HEK293T (cell line): ENCODE data around the gene OR6J1.

Experiments
- CTCF ChIA-PET: fragments of 350-600 bp; formaldehyde crosslinking; extraction: SDS; loops from one replicate; lab custom pipeline; 2021; ENCODE audit warnings: antibody characterized with exemption, inconsistent platforms; lab: Yijun Ruan, JAX
- POLR2A ChIA-PET: fragments of 350-600 bp; formaldehyde crosslinking; extraction: SDS; loops from one replicate; lab custom pipeline; 2020; ENCODE audit warnings: antibody characterized with exemption, inconsistent platforms; lab: Yijun Ruan, JAX
- DNase-seq: peaks from one replicate; pipeline ENCODE4 v3.0.0; 2012; ENCODE audit warnings: mixed read lengths; ENCODE audit errors: extremely low spot score
- ARNT ChIP-seq: fragments of 450-650 bp; IDR thresholded peaks from 2 replicates; pipeline ENCODE4 v1.6.1; 2017; ENCODE audit warnings: mild to moderate bottlenecking
- BHLHE40 ChIP-seq: fragments of 450-650 bp; IDR thresholded peaks from 2 replicates; pipeline ENCODE4 v1.6.1; 2016; ENCODE audit warnings: mild to moderate bottlenecking, moderate library complexity, borderline replicate concordance
- CTBP1 ChIP-seq: fragments of 450-650 bp; IDR thresholded peaks from 2 replicates; pipeline ENCODE4 v1.6.1; 2016; ENCODE audit warnings: borderline replicate concordance
- ELF4 ChIP-seq: fragments of 450-650 bp; IDR thresholded peaks from 2 replicates; pipeline ENCODE4 v1.6.1; 2017; ENCODE audit warnings: antibody characterized with exemption
- FOXA1 ChIP-seq: fragments of 450-650 bp; IDR thresholded peaks from 2 replicates; pipeline ENCODE4 v1.6.1; 2016; ENCODE audit warnings: mild to moderate bottlenecking
- FOXK2 ChIP-seq: fragments of 450-650 bp; IDR thresholded peaks from 2 replicates; pipeline ENCODE4 v1.6.1; 2016; ENCODE audit warnings: mild to moderate bottlenecking
- FOXM1 ChIP-seq: fragments of 450-650 bp; IDR thresholded peaks from 2 replicates; pipeline ENCODE4 v1.6.1; 2017; ENCODE audit warnings: mild to moderate bottlenecking, borderline replicate concordance
- HDGF ChIP-seq: fragments of 450-650 bp; IDR thresholded peaks from 2 replicates; pipeline ENCODE4 v1.6.1; 2017; ENCODE audit warnings: antibody characterized with exemption, borderline replicate concordance
- L3MBTL2 ChIP-seq: fragments of 450-650 bp; conservative IDR thresholded peaks from 2 replicates; pipeline ENCODE4 v1.6.1; 2016; ENCODE audit warnings: mild to moderate bottlenecking
- LEF1 ChIP-seq: fragments of 450-650 bp; IDR thresholded peaks from 2 replicates; pipeline ENCODE4 v1.6.1; 2017; ENCODE audit warnings: mild to moderate bottlenecking, borderline replicate concordance
- NFRKB ChIP-seq: fragments of 450-650 bp; IDR thresholded peaks from 2 replicates; pipeline ENCODE4 v1.6.1; 2016; ENCODE audit warnings: mild to moderate bottlenecking, moderate library complexity
- PKNOX1 ChIP-seq: fragments of 450-650 bp; IDR thresholded peaks from 2 replicates; pipeline ENCODE4 v1.6.1; 2016
- SP1 ChIP-seq: fragments of 450-650 bp; IDR thresholded peaks from 2 replicates; pipeline ENCODE4 v1.6.1; 2017
- SUZ12 ChIP-seq: fragments of 450-650 bp; IDR thresholded peaks from 2 replicates; pipeline ENCODE4 v1.6.1; 2016; ENCODE audit warnings: mild to moderate bottlenecking
- TARDBP ChIP-seq: fragments of 450-650 bp; IDR thresholded peaks from 2 replicates; pipeline ENCODE4 v1.6.1; 2016
- ZNF384 ChIP-seq: fragments of 450-650 bp; IDR thresholded peaks from 2 replicates; pipeline ENCODE4 v1.6.1; 2016

Gene OR6J1

GRCh38 chr14:22600027-22600426 is 44.1 kb downstream of the OR6J1 start:
- ChIA-PET POLR2A (interaction anchor here (1.2 to 1.6 kb wide), 2 partner anchors 10 to 12 kb away, joined by 3 to 4 read pairs; partner anchors contain the start of gene DAD1), CTCF (no interaction called here)

DNA sequence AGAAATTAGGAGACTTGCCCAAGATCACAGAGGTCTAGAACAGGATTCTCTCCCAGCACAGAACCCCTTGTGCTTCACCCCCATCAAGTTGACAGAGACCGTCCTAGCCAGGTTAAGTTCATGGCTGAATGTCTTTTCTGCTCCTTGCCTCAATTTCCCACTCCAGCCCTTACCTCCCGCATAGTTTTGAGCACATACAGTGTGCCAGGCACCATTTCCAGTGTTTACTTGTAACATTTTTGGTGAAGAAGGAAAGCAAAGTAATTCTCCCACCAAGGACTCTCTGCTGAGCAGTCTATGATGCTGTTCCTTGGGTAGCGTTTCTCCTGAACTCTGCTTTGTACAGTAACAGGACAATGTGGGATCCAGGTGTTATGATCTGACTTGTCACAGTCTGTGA is 44.8 kb downstream of the OR6J1 start:
- ChIA-PET CTCF (interaction anchor here (1.0 to 2.3 kb wide), 3 partner anchors 8 to 59 kb away, joined by 3 to 12 read pairs (median 3); partner anchors contain the start of gene DAD1), POLR2A (interaction anchor here (1.2 to 3.4 kb wide), 4 partner anchors 8 to 167 kb away, joined by 4 to 45 read pairs (median 7); partner anchors contain the start of genes DAD1 and OXA1L)
- no peak for TF ChIP-seq FOXK2
- no peak for TF ChIP-seq ZNF384
- no peak for TF ChIP-seq HDGF
- no peak for TF ChIP-seq L3MBTL2
- no peak for TF ChIP-seq FOXM1
- DNase-seq: no peak

More at GRCh38 chr14:22600027-22600426, 44.1 kb downstream of the OR6J1 start:
- no peak for DNase-seq
- TF ChIP-seq TARDBP (no peak), ZNF384 (no peak)

- DNase-seq: peak; percentile 36
- CTCF ChIA-PET: interaction anchor here (0.6 to 2.3 kb wide), 4 partner anchors 9 to 940 kb away, joined by 3 to 12 read pairs (median 3); partner anchors contain the start of gene DAD1
- TF ChIP-seq LEF1 (no peak), ARNT (no peak), SP1 (no peak), L3MBTL2 (no peak), ZNF384 (no peak), ELF4 (no peak), SUZ12 (no peak)
- POLR2A ChIA-PET: interaction anchor here (1.2 to 3.4 kb wide), 4 partner anchors 9 to 168 kb away, joined by 4 to 45 read pairs (median 7); partner anchors contain the start of genes DAD1 and OXA1L
Observed at GRCh38 chr14:22598896-22599244, 45.3 kb downstream of the OR6J1 start.

DNA sequence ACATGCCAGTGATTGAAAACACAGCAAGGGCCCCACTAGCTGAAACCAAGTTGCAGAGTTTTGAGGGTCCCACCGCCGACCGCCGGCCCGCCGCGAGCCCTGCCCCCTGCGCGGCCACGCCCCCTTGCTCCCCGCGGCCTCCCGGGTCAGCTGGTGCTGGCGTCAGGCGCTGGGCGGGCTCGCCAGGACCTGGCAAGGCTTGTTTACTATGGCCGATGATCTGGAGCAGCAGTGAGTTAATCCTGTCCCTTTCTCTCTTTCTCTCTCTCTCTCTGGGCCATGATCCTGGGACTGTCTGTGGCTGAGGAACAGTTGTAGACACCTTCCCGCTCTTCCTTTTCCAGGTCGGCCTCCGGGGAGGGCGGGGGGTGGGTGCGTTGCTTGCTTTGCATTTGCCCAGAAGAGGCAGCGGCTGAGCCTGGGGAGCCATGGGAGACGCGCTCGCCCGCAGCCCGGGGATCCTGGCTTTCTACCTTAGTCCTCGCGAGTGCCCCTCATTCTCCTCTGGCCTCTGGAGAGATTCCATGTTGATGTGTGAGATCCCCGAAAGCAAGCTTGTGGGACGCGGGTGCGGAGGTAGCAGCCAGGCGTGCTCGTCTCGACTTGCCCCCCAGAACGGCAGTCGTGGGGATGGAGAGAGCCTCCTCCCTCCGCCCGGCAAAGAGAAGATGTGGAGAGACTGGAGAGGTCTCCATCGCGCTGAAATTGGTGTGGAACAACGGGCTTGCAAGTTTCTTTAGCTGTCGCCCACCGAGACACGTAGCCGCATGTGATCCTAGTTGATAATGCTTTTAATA is 45.9 kb downstream of the OR6J1 start, which contains the start of gene ABHD4:
TSS of gene ABHD4 (plus strand) at position 202 of the 797 bp plus-strand sequence. CDS start at position 209, 7 bp downstream.
- peak; percentile 73 for DNase-seq
- ChIA-PET POLR2A (interaction anchor here (0.9 to 3.4 kb wide), 5 partner anchors 9 to 168 kb away, joined by 3 to 45 read pairs (median 6); partner anchors contain the start of genes DAD1 and OXA1L), CTCF (interaction anchor here (0.6 to 2.3 kb wide), 4 partner anchors 9 to 940 kb away, joined by 3 to 12 read pairs (median 3); partner anchors contain the start of gene DAD1)
- TF ChIP-seq ARNT: no peak
- TF ChIP-seq L3MBTL2: no peak
- TF ChIP-seq FOXM1: no peak
- no peak for TF ChIP-seq NFRKB
- no peak for TF ChIP-seq SUZ12
- TF ChIP-seq LEF1: no peak
- TF ChIP-seq TARDBP: no peak
- no peak for TF ChIP-seq CTBP1
- no peak for TF ChIP-seq PKNOX1
- no peak for TF ChIP-seq SP1
- TF ChIP-seq HDGF: no peak
- no peak for TF ChIP-seq ZNF384

GRCh38 chr14:22597771-22598098 is 46.4 kb downstream of the OR6J1 start:
- ChIA-PET CTCF (interaction anchor here (2.3 kb wide), 1 partner anchor 9 kb away, joined by 12 read pairs; the partner anchor contains the start of gene DAD1), POLR2A (interaction anchor here (0.5 to 3.4 kb wide), 4 partner anchors 9 to 29 kb away, joined by 3 to 45 read pairs (median 6); partner anchors contain the start of gene DAD1)
- TF ChIP-seq PKNOX1: no peak
- no peak for DNase-seq

- no peak for DNase-seq
- CTCF ChIA-PET: interaction anchor here (0.6 to 2.3 kb wide), 2 partner anchors 8 to 320 kb away, joined by 4 to 12 read pairs; partner anchors contain the start of gene DAD1
- POLR2A ChIA-PET: interaction anchor here (0.5 to 3.4 kb wide), 3 partner anchors 8 to 30 kb away, joined by 3 to 45 read pairs (median 3); partner anchors contain the start of gene DAD1
- no peak for TF ChIP-seq TARDBP
Observed at GRCh38 chr14:22597265-22597664, 46.9 kb downstream of the OR6J1 start.

DNA sequence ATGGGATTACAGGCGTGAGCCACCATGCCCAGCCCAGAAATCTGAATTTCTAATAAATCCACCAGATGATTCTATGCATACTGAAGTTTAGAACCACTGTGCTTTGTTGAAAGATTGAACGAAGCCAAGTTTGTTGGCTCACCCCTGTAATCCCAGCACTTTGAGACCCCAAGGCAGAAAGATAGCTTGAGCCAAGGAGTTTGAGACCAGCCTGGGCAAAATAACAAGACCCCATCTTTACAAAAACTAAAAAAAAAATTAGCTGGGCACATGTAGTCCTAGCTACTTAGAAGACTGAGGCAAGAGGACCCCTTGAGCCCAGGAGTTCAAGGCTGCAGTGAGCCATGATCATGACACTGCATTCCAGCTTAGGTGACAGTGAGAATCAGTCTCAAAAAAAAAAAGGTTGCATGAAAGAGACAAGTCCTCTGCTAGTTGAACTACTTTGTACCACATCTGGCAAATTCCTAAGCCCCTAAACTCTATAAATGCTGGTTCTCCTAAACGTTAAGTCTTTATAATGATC is 47.7 kb downstream of the OR6J1 start:
- no peak for DNase-seq
- ChIA-PET CTCF (interaction anchor here (0.6 to 0.7 kb wide), 2 partner anchors 256 to 320 kb away, joined by 4 read pairs; no protein-coding TSS in a partner anchor), POLR2A (interaction anchor here (3.4 kb wide), 1 partner anchor 7 kb away, joined by 45 read pairs; the partner anchor contains the start of gene DAD1)
- no peak for TF ChIP-seq SP1
- no peak for TF ChIP-seq BHLHE40
- no peak for TF ChIP-seq SUZ12
- no peak for TF ChIP-seq CTBP1
- no peak for TF ChIP-seq PKNOX1
- no peak for TF ChIP-seq HDGF
- TF ChIP-seq ARNT: no peak
- TF ChIP-seq LEF1: no peak
- TF ChIP-seq FOXK2: no peak
- no peak for TF ChIP-seq NFRKB
- TF ChIP-seq ZNF384: no peak
- no peak for TF ChIP-seq FOXM1
- TF ChIP-seq TARDBP: no peak
- TF ChIP-seq ELF4: no peak
- TF ChIP-seq L3MBTL2: no peak
- TF ChIP-seq FOXA1: no peak
